Anterior cingulate cortex (tissue), 58 donors: ENCODE data around the gene KLHL8.
"Not testable (repeated sequence)": the region's sequence is repeated elsewhere in the genome, so short reads cannot be mapped to it uniquely, and the experiment has no call there.

ENCODE experiments used
- DNase-seq, 58 donors: peaks; one replicate each; lab custom pipeline; 2025; lab: John Stamatoyannopoulos, UW

KLHL8 gene

GRCh38 chr4:87229979-87230378 is 9.6 kb upstream of the KLHL8 start:
- no peak for DNase-seq

GRCh38 chr4:87228262-87228860 is 7.9 kb upstream of the KLHL8 start:
- DNase-seq = no peak

- DNase-seq = no peak
Observed at GRCh38 chr4:87227751-87228151, 7.3 kb upstream of the KLHL8 start.

GRCh38 chr4:87225936-87226335 is 5.5 kb upstream of the KLHL8 start:
- no peak for DNase-seq

GRCh38 chr4:87224141-87224923 is 3.9 kb upstream of the KLHL8 start:
- DNase-seq = no peak

GRCh38 chr4:87219632-87220093 is 755 bp downstream of the KLHL8 start:
- DNase-seq = peak in 44 of 58 donors; percentile 2 to 79 (median 47)

- DNase-seq = not testable (repeated sequence)
Observed at GRCh38 chr4:87217235-87217763, 3.1 kb downstream of the KLHL8 start.

GRCh38 chr4:87216469-87216868 is 3.9 kb downstream of the KLHL8 start:
- no peak for DNase-seq

GRCh38 chr4:87213421-87214075 is 6.9 kb downstream of the KLHL8 start:
- no peak for DNase-seq

- DNase-seq = no peak
Observed at GRCh38 chr4:87211249-87211952, 9.0 kb downstream of the KLHL8 start.

GRCh38 chr4:87209696-87210095 is 10.7 kb downstream of the KLHL8 start:
- peak in 6 of 58 donors; percentile 1 to 5 (median 1) for DNase-seq

- no peak for DNase-seq
Observed at GRCh38 chr4:87209182-87209581, 11.2 kb downstream of the KLHL8 start.

- DNase-seq = no peak
Observed at GRCh38 chr4:87204559-87204958, 15.9 kb downstream of the KLHL8 start.

- DNase-seq = no peak
Observed at GRCh38 chr4:87196927-87197326, 23.5 kb downstream of the KLHL8 start.

- no peak for DNase-seq
Observed at GRCh38 chr4:87196146-87196545, 24.3 kb downstream of the KLHL8 start.

GRCh38 chr4:87193958-87194675 is 26.3 kb downstream of the KLHL8 start:
- DNase-seq = no peak

GRCh38 chr4:87192145-87192919 is 28.1 kb downstream of the KLHL8 start:
- DNase-seq = no peak

GRCh38 chr4:87188932-87189331 is 31.5 kb downstream of the KLHL8 start:
- DNase-seq = no peak

GRCh38 chr4:87188048-87188447 is 32.4 kb downstream of the KLHL8 start:
- DNase-seq = no peak
